Mesenchymal stem cell (in vitro differentiated cells and primary cell): ENCODE measurements around the gene ZNF845. TPM values are rescaled to one million over a fixed set of nuclear protein-coding genes. Genes with fewer than 3 reads are reported as not detected.

Source experiments
- DNase-seq: peaks from one replicate; pipeline ENCODE4 v3.0.0-alpha.2; 2013
- H2AFZ ChIP-seq: one replicate; pipeline ENCODE4 v1.6.1; 2013; ENCODE audit warnings: low read depth, mild to moderate bottlenecking, control low read depth, inconsistent platforms, low read length, moderate library complexity
- H2AK5ac ChIP-seq: 2 replicates; pipeline ENCODE4 v1.6.1; 2013; ENCODE audit warnings: low read length, moderate library complexity, mild to moderate bottlenecking, inconsistent platforms; ENCODE audit not compliant: severe bottlenecking
- H2BK120ac ChIP-seq: one replicate; pipeline ENCODE4 v1.6.1; 2013; ENCODE audit warnings: low read depth, mild to moderate bottlenecking, inconsistent platforms, low read length, moderate library complexity
- H2BK12ac ChIP-seq, 2 experiments: one replicate each; pipeline ENCODE4 v1.6.1; 2013; ENCODE audit warnings: inconsistent platforms in 2 of 2, low read length in 2 of 2, mild to moderate bottlenecking in 2 of 2, moderate library complexity in 2 of 2, control low read depth in 1 of 2
- H2BK15ac ChIP-seq: one replicate; pipeline ENCODE4 v1.6.1; 2013; ENCODE audit warnings: mild to moderate bottlenecking, low read depth, inconsistent platforms; ENCODE audit not compliant: poor library complexity, severe bottlenecking
- H2BK5ac ChIP-seq: 2 replicates; pipeline ENCODE4 v1.6.1; 2013; ENCODE audit warnings: low read depth, mild to moderate bottlenecking, low read length, control low read depth, inconsistent platforms; ENCODE audit not compliant: poor library complexity, severe bottlenecking
- H3K14ac ChIP-seq, 2 experiments: one replicate each; pipeline ENCODE4 v1.6.1; 2013; ENCODE audit warnings: inconsistent platforms in 2 of 2, low read length in 2 of 2, control low read depth in 1 of 2, mild to moderate bottlenecking in 1 of 2, moderate library complexity in 1 of 2
- H3K18ac ChIP-seq, 2 experiments: one replicate each; pipeline ENCODE4 v1.6.1; 2013; ENCODE audit warnings: inconsistent platforms in 2 of 2, low read length in 2 of 2, control low read depth in 1 of 2, low read depth in 1 of 2, mild to moderate bottlenecking in 1 of 2
- H3K23ac ChIP-seq, 2 experiments: one replicate each; pipeline ENCODE4 v1.6.1; 2013; ENCODE audit warnings: inconsistent platforms in 2 of 2, low read length in 2 of 2, mild to moderate bottlenecking in 2 of 2, moderate library complexity in 2 of 2, control low read depth in 1 of 2
- H3K27ac ChIP-seq: 2 replicates; pipeline ENCODE4 v1.5.1; 2013; ENCODE audit warnings: mild to moderate bottlenecking, moderate library complexity, low read length, control low read depth, inconsistent platforms; ENCODE audit not compliant: poor library complexity, severe bottlenecking
- H3K27me3 ChIP-seq, 2 experiments: 2 replicates each; pipeline versions ENCODE4 v1.6.1 to v1.7.0; 2013; ENCODE audit warnings: low read length in 2 of 2, mild to moderate bottlenecking in 2 of 2, moderate library complexity in 2 of 2, control low read depth in 1 of 2, inconsistent platforms in 1 of 2; ENCODE audit not compliant: control insufficient read depth in 1 of 2, insufficient read depth in 1 of 2
- H3K36me3 ChIP-seq, 2 experiments: 2 replicates each; pipeline versions ENCODE4 v1.6.1 to v1.7.0; 2013; ENCODE audit warnings: low read length in 2 of 2, control low read depth in 1 of 2, inconsistent platforms in 1 of 2, low read depth in 1 of 2, mild to moderate bottlenecking in 1 of 2; ENCODE audit not compliant: insufficient read depth in 2 of 2, control insufficient read depth in 1 of 2
- H3K4ac ChIP-seq, 2 experiments: one replicate each; pipeline ENCODE4 v1.6.1; 2013; ENCODE audit warnings: inconsistent platforms in 2 of 2, low read length in 2 of 2, mild to moderate bottlenecking in 2 of 2, moderate library complexity in 2 of 2, control low read depth in 1 of 2, low read depth in 1 of 2
- H3K4me1 ChIP-seq: 2 replicates; pipeline ENCODE4 v1.6.1; 2013; ENCODE audit warnings: low read depth, low read length, control low read depth; ENCODE audit not compliant: control insufficient read depth, insufficient read depth
- H3K4me2 ChIP-seq: 2 replicates; pipeline ENCODE4 v1.6.1; 2013; ENCODE audit warnings: low read length, mild to moderate bottlenecking, inconsistent platforms; ENCODE audit not compliant: poor library complexity, severe bottlenecking
- H3K4me3 ChIP-seq, 2 experiments: 2 replicates each; pipeline versions ENCODE4 v1.5.1 to v1.7.0; 2013; ENCODE audit warnings: low read length in 2 of 2, mild to moderate bottlenecking in 2 of 2, control low read depth in 1 of 2, low read depth in 1 of 2; ENCODE audit not compliant: insufficient read depth in 1 of 2
- H3K79me1 ChIP-seq: replicated peaks from 2 replicates; pipeline ENCODE4 v1.6.1; 2013; ENCODE audit warnings: mild to moderate bottlenecking, control low read depth, low read length, inconsistent platforms; ENCODE audit not compliant: poor library complexity, severe bottlenecking
- H3K9ac ChIP-seq: 2 replicates; pipeline ENCODE4 v1.7.0; 2013; ENCODE audit warnings: mild to moderate bottlenecking, low read length, moderate library complexity
- H3K9me3 ChIP-seq: 2 replicates; pipeline ENCODE4 v1.7.0; 2013; ENCODE audit warnings: mild to moderate bottlenecking, low read length; ENCODE audit not compliant: control insufficient read depth
- H4K8ac ChIP-seq: one replicate; pipeline ENCODE4 v1.6.1; 2013; ENCODE audit warnings: inconsistent platforms, mild to moderate bottlenecking, low read length, moderate library complexity
- H4K91ac ChIP-seq: one replicate; pipeline ENCODE4 v1.6.1; 2013; ENCODE audit warnings: mild to moderate bottlenecking, low read length, inconsistent platforms
- WGBS: methylation state at CpG from one replicate; pipeline ENCODE4 v1.1.7; 2013; ENCODE audit warnings: mixed read lengths; 5-methylcytosine and 5-hydroxymethylcytosine counted together
- polyA plus RNA-seq, 2 experiments: library from polyadenylated mRNA; stranded (reverse); fragments of 200-250 nt; gene quantifications; one replicate each; pipeline ENCODE4 v1.2.3, GENCODE V29; 2013

Gene ZNF845
- polyA plus RNA-seq (2013, experiment 1 of 2) = 2.1 TPM
- 2.1 TPM for polyA plus RNA-seq (2013, experiment 2 of 2)

DNA sequence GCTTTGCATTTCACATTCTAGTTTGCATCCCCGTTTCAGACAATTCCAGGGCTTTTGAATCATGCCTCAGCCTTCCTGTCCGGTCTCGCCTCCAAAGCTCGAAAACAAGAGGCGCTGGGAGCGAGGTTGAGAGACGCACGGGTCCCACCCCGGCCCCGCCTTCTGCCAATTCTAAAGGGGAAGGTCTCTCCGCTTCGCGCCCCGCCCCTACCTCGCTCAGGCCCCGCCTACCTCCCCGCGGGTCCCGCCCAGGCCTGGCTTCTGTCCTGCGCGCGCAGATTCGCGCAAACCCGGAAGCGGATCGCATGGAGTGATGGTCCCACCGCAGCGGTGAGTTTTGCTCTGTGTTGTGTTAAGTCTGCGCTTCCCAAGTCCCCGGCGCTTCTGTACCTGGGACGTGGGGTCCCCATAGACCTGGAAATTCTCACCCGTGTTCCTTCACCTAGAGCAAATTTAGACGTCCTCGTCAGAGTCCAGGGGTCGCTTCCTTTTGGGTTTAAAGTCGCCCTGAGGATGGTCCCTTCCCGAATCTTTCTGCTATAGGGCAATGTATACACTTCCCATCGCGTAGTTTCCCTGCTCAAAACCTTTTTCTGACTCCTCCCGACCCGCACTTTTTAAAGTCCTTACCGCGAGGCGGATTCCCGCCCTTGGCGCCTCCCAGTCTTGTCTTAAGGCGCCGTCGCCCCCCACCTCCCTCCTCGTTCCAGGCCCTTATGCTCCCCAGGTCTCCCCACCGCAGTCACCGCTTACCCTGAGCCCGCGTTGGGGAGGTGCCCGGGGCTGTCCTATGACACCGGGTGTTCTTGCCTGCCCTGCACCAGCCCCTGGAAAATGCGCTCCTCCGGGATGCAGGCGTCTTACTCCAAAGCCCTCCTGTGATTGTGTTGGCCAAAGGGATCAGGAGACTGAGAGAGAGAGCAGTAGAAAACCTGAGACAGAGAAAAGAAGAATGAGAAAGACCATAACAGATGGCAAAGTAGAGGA is at the start of gene ZNF845:
ZNF845 (plus strand) TSS at position 287 of the 987 bp plus-strand sequence. CDS start 7,559 bp downstream, outside the sequence.
- Histone ChIP-seq H3K14ac (peak within 1 kb of the TSS in 1 of 2 experiments; percentile 35), H3K18ac (peak within 1 kb of the TSS; percentile 5 to 8), H4K91ac (no peak within 1 kb of the TSS), H3K27me3 (no peaks in the 10 kb centered on the region), H4K8ac (peak within 1 kb of the TSS; percentile 81), H3K4me2 (peak within 1 kb of the TSS; percentile 92), H3K79me1 (peaks cover 28% of the 10 kb centered on the region), H2BK15ac (no peak within 1 kb of the TSS), H2AK5ac (no peak within 1 kb of the TSS), H3K27ac (peak within 1 kb of the TSS; percentile 67), H3K36me3 (peaks cover 11 to 14% of the 10 kb centered on the region in 2 experiments), H2BK12ac (no peak within 1 kb of the TSS), H3K9ac (peak within 1 kb of the TSS; percentile 98), H2BK120ac (peak within 1 kb of the TSS; percentile 73), H3K4me1 (peaks cover 3% of the 10 kb centered on the region), H2BK5ac (no peak within 1 kb of the TSS), H3K4ac (peak within 1 kb of the TSS in 1 of 2 experiments; percentile 3), H2AFZ (peak within 1 kb of the TSS; percentile 60), H3K4me3 (peak within 1 kb of the TSS; percentile 76 to 98), H3K23ac (no peak within 1 kb of the TSS), H3K9me3 (peaks cover 7% of the 10 kb centered on the region)
- WGBS = under 1% methylated on average over 61 of the region's 61 CpGs
- peak; percentile 90 for DNase-seq

GRCh38 chr19:53285087-53285486 is 48.5 kb upstream of the ZNF845 start:
- DNase-seq = no peak
- Histone ChIP-seq H3K27me3 (no peaks in the 10 kb centered on the region), H2AFZ (no peak overlapping the region), H4K8ac (no peak overlapping the region), H3K27ac (no peak overlapping the region), H3K4ac (no peak overlapping the region), H3K14ac (no peak overlapping the region), H2BK15ac (no peak overlapping the region), H3K4me1 (no peaks in the 10 kb centered on the region), H3K23ac (no peak overlapping the region), H3K36me3 (no peaks in the 10 kb centered on the region), H2BK120ac (no peak overlapping the region), H2BK12ac (no peak overlapping the region), H3K79me1 (no peaks in the 10 kb centered on the region), H4K91ac (no peak overlapping the region), H3K18ac (no peak overlapping the region), H2AK5ac (no peak overlapping the region), H2BK5ac (no peak overlapping the region), H3K4me3 (no peak overlapping the region), H3K9ac (no peak overlapping the region), H3K4me2 (no peak overlapping the region), H3K9me3 (peaks cover 11% of the 10 kb centered on the region)
- WGBS = 13% methylated on average over 1 of the region's 4 CpGs

DNA sequence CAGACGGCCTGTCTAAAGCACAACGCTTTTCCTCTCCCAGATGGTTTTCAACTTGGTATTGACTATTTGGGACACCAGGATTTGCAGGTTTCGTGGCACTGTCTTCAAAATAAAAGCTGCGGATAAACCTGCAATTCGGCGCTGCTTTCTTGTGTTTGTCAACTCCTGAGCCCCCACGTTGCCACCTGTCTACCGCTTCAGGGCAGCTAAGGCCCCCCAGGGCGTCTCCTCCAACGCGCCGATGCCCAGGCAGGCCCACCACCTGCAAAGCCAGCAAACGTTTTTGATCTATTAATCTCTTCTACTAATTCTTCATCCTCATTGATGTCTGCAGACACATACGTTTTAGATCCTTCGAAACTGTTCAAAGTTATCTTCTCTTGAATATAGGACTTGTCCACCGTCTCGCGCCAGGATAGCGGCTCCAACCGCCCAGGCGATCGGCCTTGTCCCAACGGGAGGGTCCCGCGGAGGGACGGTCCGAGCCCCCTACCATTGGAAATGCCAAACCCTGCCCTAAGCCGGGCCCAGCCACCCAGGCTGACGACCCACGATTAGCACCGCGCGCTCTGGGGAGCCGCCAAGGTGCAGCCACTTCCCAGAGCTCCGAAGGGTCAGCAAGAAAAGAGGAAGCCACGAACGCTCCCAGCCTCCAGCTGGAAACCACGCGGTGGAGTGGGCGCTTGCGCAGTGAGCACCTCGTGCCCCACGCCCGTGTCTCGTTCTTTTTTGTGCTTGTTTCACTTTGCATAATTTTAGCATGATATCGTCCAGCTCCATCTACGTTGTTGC is 42.6 kb upstream of the ZNF845 start:
- no peak overlapping the region for H4K8ac ChIP-seq
- 93% methylated on average over 47 of the region's 47 CpGs for WGBS

More for the DNA sequence above, 42.6 kb upstream of the ZNF845 start:
- Histone ChIP-seq H3K18ac (no peak overlapping the region), H2AK5ac (no peak overlapping the region), H3K27ac (no peak overlapping the region), H2BK120ac (no peak overlapping the region), H3K79me1 (no peaks in the 10 kb centered on the region), H3K4me2 (no peak overlapping the region), H3K4me1 (no peaks in the 10 kb centered on the region), H3K14ac (no peak overlapping the region), H2AFZ (no peak overlapping the region), H2BK12ac (no peak overlapping the region), H2BK5ac (no peak overlapping the region), H3K4me3 (peak overlapping the region in 1 of 2 experiments; percentile 24), H3K27me3 (no peaks in the 10 kb centered on the region), H3K9me3 (peaks cover 54% of the 10 kb centered on the region), H3K23ac (no peak overlapping the region), H3K4ac (no peak overlapping the region), H3K9ac (no peak overlapping the region), H4K91ac (no peak overlapping the region), H2BK15ac (no peak overlapping the region), H3K36me3 (no peaks in the 10 kb centered on the region)
- DNase-seq = no peak
